Adrenal gland (tissue), 5 donors: Measurements from ENCODE around the gene ERI3.

Experiments
- CTCF ChIP-seq, 6 experiments: fragments of 450-650 bp in 4 of 6; fragments of 200-600 bp in 2 of 6; sonication (generic) in 1 of 6; IDR thresholded peaks; 1 replicate in 5 of 6; 2 replicates in 1 of 6; pipeline versions ENCODE4 v1.5.1 to v1.8.0; 2016 to 2021; ENCODE audit warnings: antibody characterized with exemption in 6 of 6, mild to moderate bottlenecking in 2 of 6, moderate library complexity in 1 of 6
- POLR2A ChIP-seq, 2 donors: fragments of 450-650 bp; IDR thresholded peaks; one replicate each; pipeline ENCODE4 v1.6.1; 2017; ENCODE audit warnings: antibody characterized with exemption in 2 of 2, mild to moderate bottlenecking in 2 of 2, moderate library complexity in 1 of 2
- donor health status: DM: no; HTN: no; CAD: no.

- TF ChIP-seq CTCF (IDR thresholded peaks at IDR 0.05) (no peak), POLR2A (IDR thresholded peaks at IDR 0.05) (no peak)
Observed at GRCh38 chr1:44229435-44230167, 125.5 kb downstream of the ERI3 start.
